Stomach (tissue), 4 donors: Measurements from ENCODE around the gene CFAP65.

Experiments
- CTCF ChIP-seq, 7 experiments: fragments of 450-650 bp in 4 of 7; fragments of 200-600 bp in 3 of 7; sonication (generic) in 3 of 7; IDR thresholded peaks; one replicate each; pipeline ENCODE4 v1.5.1; 2016 to 2019; ENCODE audit warnings: antibody characterized with exemption in 7 of 7, control low read depth in 2 of 7, mild to moderate bottlenecking in 1 of 7
- POLR2A ChIP-seq, 4 donors: fragments of 450-650 bp; IDR thresholded peaks; one replicate each; pipeline ENCODE4 v1.6.1; 2016; ENCODE audit warnings: antibody characterized with exemption in 4 of 4, control low read depth in 2 of 4, mild to moderate bottlenecking in 1 of 4, moderate library complexity in 1 of 4
- POLR2AphosphoS5 ChIP-seq, 3 donors: sonication (generic); formaldehyde crosslinking; IDR thresholded peaks; one replicate each; pipeline ENCODE4 v1.6.1; 2016; ENCODE audit warnings: antibody characterized with exemption in 3 of 3

GRCh38 chr2:219056896-219057708, 15.8 kb upstream of the CFAP65 start:
- no peak for TF ChIP-seq CTCF (IDR thresholded peaks at IDR 0.05)
- no peak for TF ChIP-seq POLR2A (IDR thresholded peaks at IDR 0.05)
- no peak for TF ChIP-seq POLR2AphosphoS5 (IDR thresholded peaks at IDR 0.05)
